A549 (cell line): Measurements from ENCODE around the gene DUSP10. TPM values are rescaled to one million over a fixed set of nuclear protein-coding genes. Genes with fewer than 3 reads are reported as not detected.

Experiments
- ATAC-seq, 2 experiments: fragments of 200-7000 bp in 1 of 2; fragments of >200 bp in 1 of 2; cut with Nextera tagmentation in 1 of 2; cut with Tn5 transposase in 1 of 2; 3 replicates each; pipeline versions ENCODE4 v1.8.0 to v1.9.1; 2018 to 2020; ENCODE audit warnings: mild to moderate bottlenecking in 1 of 2, moderate library complexity in 1 of 2
- CTCF ChIA-PET: fragments of 300-600 bp; sonication (Branson Sonifier 250); formaldehyde crosslinking; extraction: SDS; loops from one replicate; lab custom pipeline; 2021; ENCODE audit warnings: antibody characterized with exemption, inconsistent platforms; lab: Yijun Ruan, JAX
- POLR2A ChIA-PET: fragments of 350-600 bp; formaldehyde crosslinking; extraction: SDS; loops from one replicate; lab custom pipeline; 2021; ENCODE audit warnings: antibody characterized with exemption, inconsistent platforms; lab: Yijun Ruan, JAX
- DNase-seq, 2 experiments: peaks; one replicate each; pipeline versions ENCODE4 v3.0.0 to v3.0.0-alpha.2; 2011 to 2016; ENCODE audit warnings: low read depth in 1 of 2, low spot score in 1 of 2
- FAIRE-seq: peaks from 2 replicates; lab custom pipeline; 2011; peaks lifted over from hg19 to GRCh38; lab: Jason Lieb, UNC
- H3K27ac ChIP-seq, 2 experiments: fragments of >200 bp; sonication (Bioruptor Twin); formaldehyde crosslinking; 3 replicates each; pipeline ENCODE4 v1.5.1; 2016 to 2017
- H3K4me1 ChIP-seq: fragments of >200 bp; sonication (Bioruptor Twin); formaldehyde crosslinking; 3 replicates; pipeline ENCODE4 v1.6.1; 2016
- H3K4me2 ChIP-seq: fragments of >200 bp; sonication (Bioruptor Twin); formaldehyde crosslinking; 3 replicates; pipeline ENCODE4 v1.6.1; 2016
- H3K4me3 ChIP-seq: fragments of >200 bp; sonication (Bioruptor Twin); formaldehyde crosslinking; 3 replicates; pipeline ENCODE4 v1.5.1; 2016
- H3K9me3 ChIP-seq: fragments of >200 bp; sonication (Bioruptor Twin); formaldehyde crosslinking; 3 replicates; pipeline ENCODE4 v1.6.1; 2016
- BHLHE40 ChIP-seq: IDR thresholded peaks from 2 replicates; pipeline ENCODE4 v1.6.1; 2012; ENCODE audit warnings: low read depth, low read length, inconsistent platforms
- ELK1 ChIP-seq: fragments of 150-350 bp; IDR thresholded peaks from 2 replicates; pipeline ENCODE4 v1.6.1; 2014; ENCODE audit warnings: low read depth, mild to moderate bottlenecking, low read length
- ESRRA ChIP-seq: fragments of 150-350 bp; IDR thresholded peaks from 2 replicates; pipeline ENCODE4 v1.6.1; 2014; ENCODE audit warnings: mild to moderate bottlenecking, low read length, borderline replicate concordance
- FOSL2 ChIP-seq, 2 experiments: fragments of 450-650 bp in 1 of 2; fragments of >200 bp in 1 of 2; sonication (Bioruptor Twin) in 1 of 2; formaldehyde crosslinking; IDR thresholded peaks; 2 replicates each; pipeline versions ENCODE4 v1.5.0 to v1.6.1; 2016 to 2020; ENCODE audit warnings: mild to moderate bottlenecking in 1 of 2, moderate library complexity in 1 of 2
- FOXS1 ChIP-seq: fragments of 250-450 bp; sonication (Bioruptor Pico); IDR thresholded peaks from 2 replicates; pipeline ENCODE4 v1.5.0; 2020; ENCODE audit warnings: mild to moderate bottlenecking, moderate library complexity
- HDAC2 ChIP-seq: fragments of 200-600 bp; sonication (generic); IDR thresholded peaks from 2 replicates; pipeline ENCODE4 v1.6.1; 2016
- HEYL ChIP-seq: fragments of 250-450 bp; sonication (Bioruptor Pico); IDR thresholded peaks from 2 replicates; pipeline ENCODE4 v1.8.0; 2021; ENCODE audit warnings: mild to moderate bottlenecking, moderate library complexity
- MAFK ChIP-seq: fragments of 450-650 bp; IDR thresholded peaks from 2 replicates; pipeline ENCODE4 v1.6.1; 2014; ENCODE audit not compliant: partially characterized antibody
- MAX ChIP-seq: IDR thresholded peaks from 2 replicates; pipeline ENCODE4 v1.6.1; 2012
- MYC ChIP-seq: IDR thresholded peaks from 2 replicates; pipeline ENCODE4 v1.6.1; 2012; ENCODE audit warnings: mild to moderate bottlenecking, inconsistent platforms, low read length, improper control_type of control experiment, borderline replicate concordance
- NFE2L2 ChIP-seq: fragments of 150-350 bp; conservative IDR thresholded peaks from 2 replicates; pipeline ENCODE4 v1.6.1; 2014; ENCODE audit warnings: low read length
- RNF2 ChIP-seq: fragments of 200-600 bp; sonication (generic); IDR thresholded peaks from 2 replicates; pipeline ENCODE4 v1.6.1; 2016; ENCODE audit warnings: low read depth, mild to moderate bottlenecking, antibody characterized with exemption, moderate library complexity, borderline replicate concordance
- SREBF2 ChIP-seq: fragments of 450-650 bp; IDR thresholded peaks from 2 replicates; pipeline ENCODE4 v1.6.1; 2014; ENCODE audit warnings: mild to moderate bottlenecking, moderate library complexity
- TP53 ChIP-seq: fragments of 250-450 bp; sonication (Bioruptor Pico); IDR thresholded peaks from 2 replicates; pipeline ENCODE4 v1.5.0; 2021; ENCODE audit warnings: mild to moderate bottlenecking, moderate library complexity
- USF2 ChIP-seq: fragments of 450-650 bp; IDR thresholded peaks from 2 replicates; pipeline ENCODE4 v1.6.1; 2014; ENCODE audit warnings: antibody characterized with exemption
- ZC3H11A ChIP-seq: fragments of 450-650 bp; IDR thresholded peaks from 2 replicates; pipeline ENCODE4 v1.6.1; 2014; ENCODE audit warnings: antibody characterized with exemption, mild to moderate bottlenecking
- WGBS: methylation state at CpG from one replicate; pipeline ENCODE4 v1.1.6; 2017; ENCODE audit errors: missing lambda C conversion rate; 5-methylcytosine and 5-hydroxymethylcytosine counted together
- polyA plus RNA-seq, 4 experiments: library from polyadenylated mRNA; depleted of rRNA in 3 of 4; stranded (reverse); fragments of >200 nt; fragmentation: RNase III in 1 of 4; extraction: RNeasy Plus Mini Kit Qiagen cat#74134 plus additional on column Dnase treatment in 1 of 4; gene quantifications; 2 replicates in 3 of 4; 3 replicates in 1 of 4; pipeline ENCODE4 v1.2.3, GENCODE V29; 2011 to 2017
- TF ChIP-seq, protein P1 (sequence below): IDR thresholded peaks from 2 replicates; pipeline ENCODE4 v1.6.1; 2012; ENCODE audit warnings: low read depth, borderline replicate concordance

DUSP10 gene
- polyA plus RNA-seq, 2 of the 4 experiments (the other 2 are of a cell fraction): 4.8 to 5.2 TPM

- POLR2A ChIA-PET: no interaction called here
These were observed 5.2 kb downstream of the DUSP10 start for GRCh38 chr1:221736714-221737113.

DNA sequence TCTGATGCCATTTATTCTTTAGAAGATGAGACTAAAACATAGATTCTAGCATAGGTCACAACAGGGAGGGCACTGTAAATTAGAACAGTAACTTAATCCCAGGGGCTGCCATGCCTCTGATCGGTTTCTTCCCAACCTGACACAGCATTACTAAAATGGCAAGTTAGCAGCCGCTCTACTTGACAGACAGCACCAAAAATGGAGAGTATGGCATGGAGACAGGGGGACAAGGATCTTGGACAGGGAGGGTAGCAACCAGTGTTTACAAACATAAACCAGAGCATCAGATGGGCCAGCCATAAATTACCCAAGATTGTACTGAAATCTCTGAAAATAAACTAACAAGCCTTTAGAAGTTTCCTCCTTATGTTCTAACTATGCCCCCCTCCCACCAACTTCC is 5.9 kb downstream of the DUSP10 start:
- H3K9me3 ChIP-seq: no peaks in the 10 kb centered on the region
- 91% methylated on average over 2 of the region's 2 CpGs for WGBS
- ChIA-PET CTCF (interaction anchor here (1.0 kb wide), 1 partner anchor 273 kb away, joined by 3 read pairs; no protein-coding TSS in a partner anchor), POLR2A (no interaction called here)
- DNase-seq (no peak), FAIRE-seq (no peak), ATAC-seq (no peak)
- no peak overlapping the region for H3K27ac ChIP-seq
- no peak overlapping the region for H3K4me2 ChIP-seq
- H3K4me1 ChIP-seq: 0 out of 3 replicates have a peak, but pooled peaks cover 3% of the 10 kb centered on the region
- H3K4me3 ChIP-seq: no peak overlapping the region
- TF ChIP-seq MAX (no peak), MYC (no peak), FOXS1 (CRISPR knock-in tag) (no peak), ELK1 (no peak), USF2 (no peak), ZC3H11A (no peak), HDAC2 (no peak), NFE2L2 (no peak)

More at GRCh38 chr1:221736714-221737113, 5.2 kb downstream of the DUSP10 start:
- no peak for DNase-seq
- CTCF ChIA-PET: no interaction called here
- Histone ChIP-seq H3K4me1 (0 out of 3 replicates have a peak, but pooled peaks cover 3% of the 10 kb centered on the region), H3K9me3 (no peaks in the 10 kb centered on the region), H3K4me2 (no peak overlapping the region), H3K27ac (no peak overlapping the region), H3K4me3 (no peak overlapping the region)
- no peak for FAIRE-seq
- TF ChIP-seq MAFK: no peak
- 84% methylated on average over 8 of the region's 8 CpGs for WGBS
- ATAC-seq: no peak

DNA sequence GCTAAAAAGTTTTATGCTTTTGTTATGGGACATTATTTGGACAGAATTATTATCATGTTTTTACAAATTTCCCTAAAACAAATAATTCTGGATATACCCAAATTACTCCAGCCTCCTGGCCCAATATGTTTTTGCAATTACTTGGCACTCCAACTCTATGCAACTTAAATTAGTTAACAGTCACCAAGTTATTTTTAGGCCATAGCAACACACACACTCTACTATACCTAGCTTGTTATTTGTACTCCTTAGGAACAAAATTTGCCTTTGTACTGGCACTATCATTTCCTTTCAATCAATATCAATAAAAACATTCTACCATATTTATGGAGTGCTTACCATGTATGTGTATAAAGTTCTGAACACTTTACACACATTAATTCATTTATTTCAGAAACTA is 7.7 kb downstream of the DUSP10 start:
- no peaks in the 10 kb centered on the region for H3K9me3 ChIP-seq
- ChIA-PET CTCF (interaction anchor here (1.0 to 1.5 kb wide), 2 partner anchors 9 to 23 kb away, joined by 3 to 4 read pairs; no protein-coding TSS in a partner anchor), POLR2A (no interaction called here)
- H3K4me2 ChIP-seq: no peak overlapping the region
- ATAC-seq (no peak), FAIRE-seq (no peak)
- no peak for TF ChIP-seq ESRRA
- TF ChIP-seq SREBF2: no peak
- no peak for TF ChIP-seq ELK1
- TF ChIP-seq TP53: no peak
- TF ChIP-seq, protein P1, sequence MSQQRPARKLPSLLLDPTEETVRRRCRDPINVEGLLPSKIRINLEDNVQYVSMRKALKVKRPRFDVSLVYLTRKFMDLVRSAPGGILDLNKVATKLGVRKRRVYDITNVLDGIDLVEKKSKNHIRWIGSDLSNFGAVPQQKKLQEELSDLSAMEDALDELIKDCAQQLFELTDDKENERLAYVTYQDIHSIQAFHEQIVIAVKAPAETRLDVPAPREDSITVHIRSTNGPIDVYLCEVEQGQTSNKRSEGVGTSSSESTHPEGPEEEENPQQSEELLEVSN: no peak
- no peak for TF ChIP-seq BHLHE40
- no peak for TF ChIP-seq RNF2
- TF ChIP-seq FOSL2 (IDR thresholded peaks at IDR 0.05): no peak
- no peak for TF ChIP-seq FOSL2 (CRISPR knock-in tag; IDR thresholded peaks at IDR 0.05)
- TF ChIP-seq MAFK: no peak
- TF ChIP-seq HEYL (CRISPR knock-in tag): no peak
- TF ChIP-seq, all 56 proteins: peak for 0
- DNase-seq: no peak
- H3K4me1 ChIP-seq: no peaks in the 10 kb centered on the region
- H3K27ac ChIP-seq: no peak overlapping the region
- H3K4me3 ChIP-seq: no peak overlapping the region
